Upper lobe of left lung (tissue), 6 donors: ENCODE results near the gene PTGDS. TPM values are rescaled to one million over a fixed set of nuclear protein-coding genes. Genes with fewer than 3 reads are reported as not detected.
A peak's percentile ranks its signal among the peaks of the same experiment; 100 is the strongest.

Source experiments
- ATAC-seq, 2 donors: fragments of 200-7000 bp; cut with Tn5 transposase; one replicate each; pipeline ENCODE4 v1.9.1; 2022; ENCODE audit warnings: mild to moderate bottlenecking in 2 of 2, moderate library complexity in 2 of 2; ENCODE audit not compliant: low FRiP score in 2 of 2
- DNase-seq, 2 donors: peaks; one replicate each; pipeline ENCODE4 v3.0.0-alpha.2; 2019 to 2020
- H3K27ac ChIP-seq, 4 donors: fragments of 200-600 bp; sonication (generic); one replicate each; pipeline ENCODE4 v1.5.1; 2016 to 2019
- H3K27me3 ChIP-seq, 4 donors: fragments of 200-600 bp; sonication (generic); one replicate each; pipeline ENCODE4 v1.5.1; 2017 to 2019
- H3K36me3 ChIP-seq, 4 donors: fragments of 200-600 bp; sonication (generic); one replicate each; pipeline ENCODE4 v1.5.1; 2016 to 2019
- H3K4me1 ChIP-seq, 4 donors: fragments of 200-600 bp; sonication (generic); one replicate each; pipeline ENCODE4 v1.5.1; 2018 to 2019
- H3K4me3 ChIP-seq, 4 donors: fragments of 200-600 bp; sonication (generic); one replicate each; pipeline ENCODE4 v1.5.1; 2017 to 2019; ENCODE audit warnings: mild to moderate bottlenecking in 2 of 4, moderate library complexity in 1 of 4
- H3K9me3 ChIP-seq, 4 donors: fragments of 200-600 bp; sonication (generic); one replicate each; pipeline ENCODE4 v1.5.1; 2018 to 2019
- CTCF ChIP-seq, 6 experiments: fragments of 450-650 bp in 4 of 6; fragments of 200-600 bp in 2 of 6; sonication (generic) in 2 of 6; IDR thresholded peaks; one replicate each; pipeline ENCODE4 v1.5.1; 2016 to 2019; ENCODE audit warnings: antibody characterized with exemption in 6 of 6
- EP300 ChIP-seq, 4 donors: sonication (generic); formaldehyde crosslinking; IDR thresholded peaks; one replicate each; pipeline ENCODE4 v1.5.1; 2017; ENCODE audit warnings: antibody characterized with exemption in 4 of 4, control low read depth in 2 of 4
- POLR2A ChIP-seq, 4 donors: fragments of 450-650 bp; IDR thresholded peaks; one replicate each; pipeline ENCODE4 v1.5.1; 2016 to 2017; ENCODE audit warnings: antibody characterized with exemption in 4 of 4, mild to moderate bottlenecking in 2 of 4
- POLR2AphosphoS5 ChIP-seq, 2 donors: sonication (generic); formaldehyde crosslinking; IDR thresholded peaks; one replicate each; pipeline ENCODE4 v1.5.1; 2017; ENCODE audit warnings: antibody characterized with exemption in 2 of 2
- WGBS, 2 donors: methylation state at CpG; one replicate each; pipeline ENCODE4 v1.1.5; 2017 to 2018; 5-methylcytosine and 5-hydroxymethylcytosine counted together
- total RNA-seq, 6 donors: library from RNA; depleted of rRNA in 4 of 6; stranded (reverse); fragments of >200 nt in 4 of 6; gene quantifications; one replicate each; pipeline versions ENCODE4 v1.1.0 to v1.2.1, GENCODE V29; 2016 to 2021
- donor health status: DM: no; HTN: no; CAD: no; lungs with moderate emphysema.
- donor health status: DM: no; HTN: yes; CAD: no; lungs with severe emphysema.

Gene PTGDS
- total RNA-seq, 6 donors from 2014 or later, result 31.7 to 395 (median 246) TPM

GRCh38 chr9:136980669-136981478, 3.6 kb downstream of the PTGDS start:
- Histone ChIP-seq H3K27me3 (peaks cover 0 to 16% (median 12%) of the 10 kb centered on the region in 4 donors), H3K27ac (peak overlapping the region; percentile 79 to 87 (median 83))

GRCh38 chr9:136981588-136982231, 4.4 kb downstream of the PTGDS start:
- peak overlapping the region; percentile 79 to 87 (median 83) for H3K27ac ChIP-seq
- WGBS, 2 donors, result 53 to 70% methylated on average over 8 to 16 of the region's 17 CpGs

More at GRCh38 chr9:136980669-136981478, 3.6 kb downstream of the PTGDS start:
- H3K36me3 ChIP-seq, result no peaks in the 10 kb centered on the region
- 76 to 83% methylated on average over 12 to 16 of the region's 16 CpGs for WGBS, 2 donors
- H3K9me3 ChIP-seq, result no peaks in the 10 kb centered on the region
- H3K4me1 ChIP-seq, result peaks cover 35 to 69% (median 57%) of the 10 kb centered on the region in 4 donors
- no peak overlapping the region for H3K4me3 ChIP-seq
- ATAC-seq, result no peak
- TF ChIP-seq POLR2AphosphoS5 (IDR thresholded peaks at IDR 0.05), result no peak
- no peak for TF ChIP-seq CTCF (IDR thresholded peaks at IDR 0.05)
- peak in 1 of 2 donors; percentile 71 for DNase-seq

GRCh38 chr9:136982232-136983051, 5.1 kb downstream of the PTGDS start, which contains the start of gene LCNL1:
Gene LCNL1, plus strand, starts transcription at chr9:136982993. Its CDS starts 594 bp downstream, at chr9:136983587.
- no peaks in the 10 kb centered on the region for H3K36me3 ChIP-seq
- H3K4me3 ChIP-seq, result no peak within 1 kb of the TSS
- H3K27me3 ChIP-seq, result peaks cover 0 to 18% (median 13%) of the 10 kb centered on the region in 4 donors
- peaks cover 21 to 53% (median 42%) of the 10 kb centered on the region in 4 donors for H3K4me1 ChIP-seq
- WGBS, 2 donors, result 71 to 84% methylated on average over 8 to 18 of the region's 18 CpGs
- no peak for ATAC-seq
- H3K27ac ChIP-seq, result peak within 1 kb of the TSS; percentile 79 to 87 (median 83)
- H3K9me3 ChIP-seq, result no peaks in the 10 kb centered on the region
- TF ChIP-seq CTCF (IDR thresholded peaks at IDR 0.05) (no peak), EP300 (IDR thresholded peaks at IDR 0.05) (no peak), POLR2AphosphoS5 (IDR thresholded peaks at IDR 0.05) (no peak), POLR2A (IDR thresholded peaks at IDR 0.05) (no peak)
- peak in 1 of 2 donors; percentile 77 for DNase-seq

More at GRCh38 chr9:136981588-136982231, 4.4 kb downstream of the PTGDS start:
- Histone ChIP-seq H3K36me3 (no peaks in the 10 kb centered on the region), H3K27me3 (peaks cover 0 to 18% (median 13%) of the 10 kb centered on the region in 4 donors), H3K9me3 (no peaks in the 10 kb centered on the region), H3K4me3 (no peak overlapping the region), H3K4me1 (peaks cover 27 to 61% (median 49%) of the 10 kb centered on the region in 4 donors)
- no peak for ATAC-seq
- no peak for TF ChIP-seq CTCF (IDR thresholded peaks at IDR 0.05)
- no peak for TF ChIP-seq POLR2A (IDR thresholded peaks at IDR 0.05)
- peak in 1 of 2 donors; percentile 10 for TF ChIP-seq POLR2AphosphoS5 (IDR thresholded peaks at IDR 0.05)
- no peak for TF ChIP-seq EP300 (IDR thresholded peaks at IDR 0.05)
- peak in 1 of 2 donors; percentile 78 for DNase-seq

GRCh38 chr9:136983167-136983566, 5.9 kb downstream of the PTGDS start:
- no peak for ATAC-seq
- no peaks in the 10 kb centered on the region for H3K9me3 ChIP-seq
- peaks cover 15 to 46% (median 35%) of the 10 kb centered on the region in 4 donors for H3K4me1 ChIP-seq
- H3K4me3 ChIP-seq, result no peak overlapping the region
- TF ChIP-seq POLR2AphosphoS5 (IDR thresholded peaks at IDR 0.05), result no peak
- no peak for TF ChIP-seq CTCF (IDR thresholded peaks at IDR 0.05)
- TF ChIP-seq EP300 (IDR thresholded peaks at IDR 0.05), result no peak
- TF ChIP-seq POLR2A (IDR thresholded peaks at IDR 0.05), result no peak
- peak in 1 of 2 donors; percentile 59 for DNase-seq
- H3K27me3 ChIP-seq, result peaks cover 0 to 18% (median 13%) of the 10 kb centered on the region in 4 donors
- WGBS, 2 donors, result 84 to 86% methylated on average over 2 to 9 of the region's 9 CpGs
- H3K27ac ChIP-seq, result peak overlapping the region in 2 of 4 donors; percentile 81 to 85
- no peaks in the 10 kb centered on the region for H3K36me3 ChIP-seq
